Activated T-cell treated with anti-CD3 and anti-CD28 coated beads for 24 hours (primary cell): ENCODE measurements around the gene ARL15.
"Not testable (repeated sequence)": the region's sequence is repeated elsewhere in the genome, so short reads cannot be mapped to it uniquely, and the experiment has no call there.

Source experiments
- DNase-seq: peaks from one replicate; pipeline ENCODE4 v3.0.0-alpha.2; 2020; ENCODE audit warnings: low read depth

Gene ARL15

GRCh38 chr5:53895091-53895683 is 415.2 kb downstream of the ARL15 start:
- DNase-seq: no peak

- DNase-seq: no peak
Observed at GRCh38 chr5:53893626-53894025, 416.7 kb downstream of the ARL15 start.

- no peak for DNase-seq
Observed at GRCh38 chr5:53892224-53892623, 418.1 kb downstream of the ARL15 start.

- DNase-seq: no peak
Observed at GRCh38 chr5:53891159-53891558, 419.2 kb downstream of the ARL15 start.

GRCh38 chr5:53890490-53890889 is 419.9 kb downstream of the ARL15 start:
- no peak for DNase-seq

- no peak for DNase-seq
Observed at GRCh38 chr5:53884844-53885243, 425.5 kb downstream of the ARL15 start.

- no peak for DNase-seq
Observed at GRCh38 chr5:53884417-53884816, 426.0 kb downstream of the ARL15 start.

GRCh38 chr5:53882676-53883031 is 427.7 kb downstream of the ARL15 start:
- no peak for DNase-seq

- no peak for DNase-seq
Observed at GRCh38 chr5:53882006-53882675, 428.2 kb downstream of the ARL15 start.

GRCh38 chr5:53879708-53880323 is 430.6 kb downstream of the ARL15 start:
- no peak for DNase-seq

- DNase-seq: no peak
Observed at GRCh38 chr5:53878015-53878414, 432.4 kb downstream of the ARL15 start.

- DNase-seq: no peak
Observed at GRCh38 chr5:53877243-53877642, 433.1 kb downstream of the ARL15 start.

- no peak for DNase-seq
Observed at GRCh38 chr5:53874409-53874808, 436.0 kb downstream of the ARL15 start.

- DNase-seq: no peak
Observed at GRCh38 chr5:53873235-53873634, 437.1 kb downstream of the ARL15 start.

GRCh38 chr5:53871775-53872174 is 438.6 kb downstream of the ARL15 start:
- no peak for DNase-seq

- no peak for DNase-seq
Observed at GRCh38 chr5:53871050-53871449, 439.3 kb downstream of the ARL15 start.

- DNase-seq: no peak
Observed at GRCh38 chr5:53858700-53859456, 451.5 kb downstream of the ARL15 start.

GRCh38 chr5:53856506-53856905 is 453.9 kb downstream of the ARL15 start:
- no peak for DNase-seq

- not testable (repeated sequence) for DNase-seq
Observed at GRCh38 chr5:53836851-53837430, 473.4 kb downstream of the ARL15 start.

GRCh38 chr5:53834500-53834899 is 475.9 kb downstream of the ARL15 start:
- no peak for DNase-seq
